ENCODE data around the gene PDGFRA. TPM values are rescaled to one million over a fixed set of nuclear protein-coding genes. Genes with fewer than 3 reads are reported as not detected.

Gene PDGFRA
- polyA plus RNA-seq, 1 donor from 2014 or later: 0.43 TPM

DNA sequence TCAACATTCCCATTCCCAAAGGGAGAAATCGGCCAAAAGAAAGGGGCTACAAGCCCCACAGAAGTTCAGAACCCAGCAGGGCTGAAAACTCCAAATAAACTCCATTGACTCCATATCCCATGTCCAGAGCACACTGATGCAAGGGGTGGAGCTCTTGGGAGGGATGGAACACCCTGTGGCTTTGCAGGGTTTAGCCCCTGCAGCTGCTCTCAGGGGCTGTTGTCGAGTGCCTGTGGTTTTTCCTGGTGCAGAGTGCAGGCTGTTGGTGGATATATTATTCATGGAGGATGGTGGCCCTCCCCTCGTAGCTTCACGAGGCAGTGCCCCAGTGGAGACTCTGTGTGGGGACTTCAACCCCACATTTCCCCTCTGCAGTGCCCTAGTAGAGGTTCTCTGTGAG is 53.7 kb downstream of the PDGFRA start:
- TF ChIP-seq, protein P1, sequence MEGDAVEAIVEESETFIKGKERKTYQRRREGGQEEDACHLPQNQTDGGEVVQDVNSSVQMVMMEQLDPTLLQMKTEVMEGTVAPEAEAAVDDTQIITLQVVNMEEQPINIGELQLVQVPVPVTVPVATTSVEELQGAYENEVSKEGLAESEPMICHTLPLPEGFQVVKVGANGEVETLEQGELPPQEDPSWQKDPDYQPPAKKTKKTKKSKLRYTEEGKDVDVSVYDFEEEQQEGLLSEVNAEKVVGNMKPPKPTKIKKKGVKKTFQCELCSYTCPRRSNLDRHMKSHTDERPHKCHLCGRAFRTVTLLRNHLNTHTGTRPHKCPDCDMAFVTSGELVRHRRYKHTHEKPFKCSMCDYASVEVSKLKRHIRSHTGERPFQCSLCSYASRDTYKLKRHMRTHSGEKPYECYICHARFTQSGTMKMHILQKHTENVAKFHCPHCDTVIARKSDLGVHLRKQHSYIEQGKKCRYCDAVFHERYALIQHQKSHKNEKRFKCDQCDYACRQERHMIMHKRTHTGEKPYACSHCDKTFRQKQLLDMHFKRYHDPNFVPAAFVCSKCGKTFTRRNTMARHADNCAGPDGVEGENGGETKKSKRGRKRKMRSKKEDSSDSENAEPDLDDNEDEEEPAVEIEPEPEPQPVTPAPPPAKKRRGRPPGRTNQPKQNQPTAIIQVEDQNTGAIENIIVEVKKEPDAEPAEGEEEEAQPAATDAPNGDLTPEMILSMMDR (IDR thresholded peaks at IDR 0.05; ENCODE audit: poor library complexity, severe bottlenecking): no peak
- no peak for TF ChIP-seq SMC3 (conservative IDR thresholded peaks at IDR 0.05; ENCODE audit: poor library complexity)
- no peak for TF ChIP-seq EP300 (conservative IDR thresholded peaks at IDR 0.05; ENCODE audit: poor library complexity, severe bottlenecking)
- no peak for TF ChIP-seq EZH2 (IDR thresholded peaks at IDR 0.05; ENCODE audit: borderline replicate concordance, insufficient read depth, low read length, poor library complexity, severe bottlenecking)
- TF ChIP-seq MXI1 (conservative IDR thresholded peaks at IDR 0.05; ENCODE audit: poor library complexity, severe bottlenecking): no peak
- no peaks in the 10 kb centered on the region for H3K27me3 ChIP-seq (ENCODE audit: insufficient read depth, low read depth, low read length)
- H3K4me2 ChIP-seq (ENCODE audit: low read length): no peak overlapping the region

DNA sequence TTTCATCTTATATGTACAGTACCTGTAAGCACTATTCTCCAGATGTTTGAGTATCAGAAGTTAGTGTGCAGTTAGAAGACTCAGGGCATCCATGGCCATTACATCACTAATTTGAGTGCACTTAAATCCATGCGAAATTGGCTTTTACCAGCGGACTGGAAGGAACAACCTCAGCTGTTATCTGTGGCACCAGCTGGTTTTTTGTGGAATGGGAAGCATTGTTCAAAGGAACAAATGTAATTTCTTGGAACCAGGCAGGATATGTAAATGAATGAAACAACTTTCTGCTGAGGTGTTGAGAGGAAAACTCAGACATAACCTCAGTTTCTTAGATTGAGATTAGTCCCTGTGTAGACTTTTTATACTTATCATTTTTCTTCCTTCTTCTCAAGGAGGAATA is 60.2 kb downstream of the PDGFRA start:
- Histone ChIP-seq H3K9me2 (ENCODE audit: insufficient read depth, low read length) (no peaks in the 10 kb centered on the region), H4K20me1 (ENCODE audit: insufficient read depth) (no peaks in the 10 kb centered on the region), H3K9ac (ENCODE audit: low read length) (no peak overlapping the region), H3K9me3 (ENCODE audit: low read length) (no peaks in the 10 kb centered on the region), H3F3A (ENCODE audit: insufficient read depth, low read length, poor library complexity, severe bottlenecking) (no peaks in the 10 kb centered on the region), H3K27ac (ENCODE audit: low read length) (no peak overlapping the region), H3K36me3 (ENCODE audit: insufficient read depth, low read length) (no peaks in the 10 kb centered on the region), H3K4me2 (ENCODE audit: low read length) (no peak overlapping the region), H2AFZ (ENCODE audit: low read depth, low read length) (no peak overlapping the region), H3K79me2 (replicated peaks; ENCODE audit: insufficient read depth, low read length) (no peaks in the 10 kb centered on the region), H3K4me3 (ENCODE audit: low read length) (no peak overlapping the region), H3K27me3 (ENCODE audit: insufficient read depth, low read depth, low read length) (no peaks in the 10 kb centered on the region)
- TF ChIP-seq TAF1 (IDR thresholded peaks at IDR 0.05; ENCODE audit: low read depth) (no peak), EP300 (conservative IDR thresholded peaks at IDR 0.05; ENCODE audit: poor library complexity, severe bottlenecking) (no peak), RAD21 (conservative IDR thresholded peaks at IDR 0.05) (no peak), POLR2AphosphoS5 (IDR thresholded peaks at IDR 0.05) (no peak), SMC3 (conservative IDR thresholded peaks at IDR 0.05; ENCODE audit: poor library complexity) (no peak)
- TF ChIP-seq, protein P2, sequence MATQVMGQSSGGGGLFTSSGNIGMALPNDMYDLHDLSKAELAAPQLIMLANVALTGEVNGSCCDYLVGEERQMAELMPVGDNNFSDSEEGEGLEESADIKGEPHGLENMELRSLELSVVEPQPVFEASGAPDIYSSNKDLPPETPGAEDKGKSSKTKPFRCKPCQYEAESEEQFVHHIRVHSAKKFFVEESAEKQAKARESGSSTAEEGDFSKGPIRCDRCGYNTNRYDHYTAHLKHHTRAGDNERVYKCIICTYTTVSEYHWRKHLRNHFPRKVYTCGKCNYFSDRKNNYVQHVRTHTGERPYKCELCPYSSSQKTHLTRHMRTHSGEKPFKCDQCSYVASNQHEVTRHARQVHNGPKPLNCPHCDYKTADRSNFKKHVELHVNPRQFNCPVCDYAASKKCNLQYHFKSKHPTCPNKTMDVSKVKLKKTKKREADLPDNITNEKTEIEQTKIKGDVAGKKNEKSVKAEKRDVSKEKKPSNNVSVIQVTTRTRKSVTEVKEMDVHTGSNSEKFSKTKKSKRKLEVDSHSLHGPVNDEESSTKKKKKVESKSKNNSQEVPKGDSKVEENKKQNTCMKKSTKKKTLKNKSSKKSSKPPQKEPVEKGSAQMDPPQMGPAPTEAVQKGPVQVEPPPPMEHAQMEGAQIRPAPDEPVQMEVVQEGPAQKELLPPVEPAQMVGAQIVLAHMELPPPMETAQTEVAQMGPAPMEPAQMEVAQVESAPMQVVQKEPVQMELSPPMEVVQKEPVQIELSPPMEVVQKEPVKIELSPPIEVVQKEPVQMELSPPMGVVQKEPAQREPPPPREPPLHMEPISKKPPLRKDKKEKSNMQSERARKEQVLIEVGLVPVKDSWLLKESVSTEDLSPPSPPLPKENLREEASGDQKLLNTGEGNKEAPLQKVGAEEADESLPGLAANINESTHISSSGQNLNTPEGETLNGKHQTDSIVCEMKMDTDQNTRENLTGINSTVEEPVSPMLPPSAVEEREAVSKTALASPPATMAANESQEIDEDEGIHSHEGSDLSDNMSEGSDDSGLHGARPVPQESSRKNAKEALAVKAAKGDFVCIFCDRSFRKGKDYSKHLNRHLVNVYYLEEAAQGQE (IDR thresholded peaks at IDR 0.05; ENCODE audit: borderline replicate concordance): no peak
- TF ChIP-seq, protein P1 (IDR thresholded peaks at IDR 0.05; ENCODE audit: poor library complexity, severe bottlenecking): no peak

More for the DNA sequence above, 53.7 kb downstream of the PDGFRA start:
- Histone ChIP-seq H3K27ac (ENCODE audit: low read length) (no peak overlapping the region), H3K9ac (ENCODE audit: low read length) (no peak overlapping the region), H3K79me2 (replicated peaks; ENCODE audit: insufficient read depth, low read length) (no peaks in the 10 kb centered on the region), H4K20me1 (ENCODE audit: insufficient read depth) (no peaks in the 10 kb centered on the region), H3K4me3 (ENCODE audit: low read length) (no peak overlapping the region), H2AFZ (ENCODE audit: low read depth, low read length) (no peak overlapping the region), H3F3A (ENCODE audit: insufficient read depth, low read length, poor library complexity, severe bottlenecking) (no peaks in the 10 kb centered on the region), H3K36me3 (ENCODE audit: insufficient read depth, low read length) (no peaks in the 10 kb centered on the region), H3K9me3 (ENCODE audit: low read length) (peaks cover 5% of the 10 kb centered on the region), H3K9me2 (ENCODE audit: insufficient read depth, low read length) (no peaks in the 10 kb centered on the region)

All from neural cell (in vitro differentiated cells).